Endothelial cell (in vitro differentiated cells): ENCODE results near the gene SLC12A8. TPM values are rescaled to one million over a fixed set of nuclear protein-coding genes. Genes with fewer than 3 reads are reported as not detected.

Experiments
- DNase-seq: peaks from one replicate; pipeline ENCODE4 v3.0.0; 2021; ENCODE audit warnings: low spot score
- H3K27ac Mint-ChIP-seq: one replicate; pipeline ENCODE4 v1.8.0; 2021; ENCODE audit warnings: mixed read lengths, inconsistent platforms; ENCODE audit not compliant: unreplicated experiment
- H3K27me3 Mint-ChIP-seq: one replicate; pipeline ENCODE4 v1.8.0; 2021; ENCODE audit warnings: mild to moderate bottlenecking, moderate library complexity, mixed read lengths, inconsistent platforms; ENCODE audit not compliant: unreplicated experiment
- H3K36me3 Mint-ChIP-seq: one replicate; pipeline ENCODE4 v1.8.0; 2021; ENCODE audit warnings: mild to moderate bottlenecking, low read depth, mixed read lengths, inconsistent platforms; ENCODE audit not compliant: unreplicated experiment
- H3K4me1 Mint-ChIP-seq: one replicate; pipeline ENCODE4 v1.8.0; 2021; ENCODE audit warnings: mild to moderate bottlenecking, mixed read lengths, inconsistent platforms; ENCODE audit not compliant: unreplicated experiment
- H3K4me3 Mint-ChIP-seq: one replicate; pipeline ENCODE4 v1.8.0; 2021; ENCODE audit warnings: mild to moderate bottlenecking, mixed read lengths, inconsistent platforms; ENCODE audit not compliant: unreplicated experiment
- H3K9me3 Mint-ChIP-seq: one replicate; pipeline ENCODE4 v1.8.0; 2021; ENCODE audit warnings: mixed read lengths, inconsistent platforms; ENCODE audit not compliant: unreplicated experiment
- CTCF ChIP-seq: fragments of 200-600 bp; sonication (generic); IDR thresholded peaks from one replicate; pipeline ENCODE4 v1.5.0; 2021; ENCODE audit warnings: antibody characterized with exemption; ENCODE audit not compliant: unreplicated experiment
- total RNA-seq: library from RNA; stranded (reverse); fragmentation: NEBNext Ultra II Directional; extraction: Animal tissue kit (Norgen Biotek cat#: 25700); gene quantifications from one replicate; pipeline ENCODE4 v1.2.1, GENCODE V29; 2021; ENCODE audit not compliant: unreplicated experiment

The SLC12A8 gene
- total RNA-seq, 1 donor from 2014 or later, result 0.54 TPM

- TF ChIP-seq CTCF, result no peak
- H3K4me3 Mint-ChIP-seq, result no peak overlapping the region
- H3K27ac Mint-ChIP-seq, result no peak overlapping the region
- no peaks in the 10 kb centered on the region for H3K9me3 Mint-ChIP-seq
- H3K36me3 Mint-ChIP-seq, result no peaks in the 10 kb centered on the region
- peaks cover 8% of the 10 kb centered on the region for H3K4me1 Mint-ChIP-seq
- H3K27me3 Mint-ChIP-seq, result peaks cover 2% of the 10 kb centered on the region
- no peak for DNase-seq
Measured at GRCh38 chr3:125061170-125061569, 151.4 kb downstream of the SLC12A8 start.

- Mint-ChIP-seq H3K4me3 (no peak overlapping the region), H3K27me3 (peaks cover 7% of the 10 kb centered on the region), H3K9me3 (no peaks in the 10 kb centered on the region), H3K4me1 (peaks cover 12% of the 10 kb centered on the region), H3K36me3 (peaks cover 2% of the 10 kb centered on the region), H3K27ac (no peak overlapping the region)
- TF ChIP-seq CTCF, result no peak
- DNase-seq, result no peak
Measured at GRCh38 chr3:125059488-125060245, 152.9 kb downstream of the SLC12A8 start.

GRCh38 chr3:125058959-125059358 lies 153.6 kb downstream of the SLC12A8 start:
- TF ChIP-seq CTCF, result no peak
- H3K4me1 Mint-ChIP-seq, result peaks cover 19% of the 10 kb centered on the region
- no peaks in the 10 kb centered on the region for H3K9me3 Mint-ChIP-seq
- no peak overlapping the region for H3K27ac Mint-ChIP-seq
- peaks cover 5% of the 10 kb centered on the region for H3K36me3 Mint-ChIP-seq
- no peak for DNase-seq
- peaks cover 9% of the 10 kb centered on the region for H3K27me3 Mint-ChIP-seq
- no peak overlapping the region for H3K4me3 Mint-ChIP-seq

- H3K9me3 Mint-ChIP-seq, result no peaks in the 10 kb centered on the region
- H3K27ac Mint-ChIP-seq, result no peak overlapping the region
- H3K27me3 Mint-ChIP-seq, result peaks cover 9% of the 10 kb centered on the region
- no peak for DNase-seq
- TF ChIP-seq CTCF, result no peak
- H3K4me3 Mint-ChIP-seq, result no peak overlapping the region
- H3K36me3 Mint-ChIP-seq, result peaks cover 5% of the 10 kb centered on the region
- peaks cover 21% of the 10 kb centered on the region for H3K4me1 Mint-ChIP-seq
Measured at GRCh38 chr3:125058529-125058928, 154.0 kb downstream of the SLC12A8 start.

- H3K27me3 Mint-ChIP-seq, result peaks cover 9% of the 10 kb centered on the region
- no peak for DNase-seq
- TF ChIP-seq CTCF, result no peak
- H3K27ac Mint-ChIP-seq, result no peak overlapping the region
- no peak overlapping the region for H3K4me3 Mint-ChIP-seq
- H3K9me3 Mint-ChIP-seq, result no peaks in the 10 kb centered on the region
- H3K36me3 Mint-ChIP-seq, result peaks cover 5% of the 10 kb centered on the region
- H3K4me1 Mint-ChIP-seq, result peaks cover 24% of the 10 kb centered on the region
Measured at GRCh38 chr3:125057186-125057850, 155.2 kb downstream of the SLC12A8 start.
